Measurements from ENCODE around the gene XXYLT1.

- TF ChIP-seq POLR2A (IDR thresholded peaks at IDR 0.05) (no peak), CTCF (IDR thresholded peaks at IDR 0.05) (no peak)
Measured at GRCh38 chr3:195236801-195237570, 34.0 kb downstream of the XXYLT1 start.
